Stimulated activated CD4-positive, alpha-beta T cell treated with anti-CD3 and anti-CD28 coated beads, Interleukin-2, amount 100 ng/mL, for 24 hours (primary cell): ENCODE data around the gene TMEM222.
"Not testable (repeated sequence)": the region's sequence is repeated elsewhere in the genome, so short reads cannot be mapped to it uniquely, and the experiment has no call there.

ENCODE experiments used
- DNase-seq, 2 donors: peaks; one replicate each; pipeline ENCODE4 v3.0.0-alpha.2; 2020

The TMEM222 gene

GRCh38 chr1:27321813-27322568 lies at the start of gene TMEM222:
TSS of gene TMEM222 (plus strand) at chr1:27322163. CDS start at chr1:27322198, 35 bp downstream.
- DNase-seq = peak; percentile 97 to 98

DNA sequence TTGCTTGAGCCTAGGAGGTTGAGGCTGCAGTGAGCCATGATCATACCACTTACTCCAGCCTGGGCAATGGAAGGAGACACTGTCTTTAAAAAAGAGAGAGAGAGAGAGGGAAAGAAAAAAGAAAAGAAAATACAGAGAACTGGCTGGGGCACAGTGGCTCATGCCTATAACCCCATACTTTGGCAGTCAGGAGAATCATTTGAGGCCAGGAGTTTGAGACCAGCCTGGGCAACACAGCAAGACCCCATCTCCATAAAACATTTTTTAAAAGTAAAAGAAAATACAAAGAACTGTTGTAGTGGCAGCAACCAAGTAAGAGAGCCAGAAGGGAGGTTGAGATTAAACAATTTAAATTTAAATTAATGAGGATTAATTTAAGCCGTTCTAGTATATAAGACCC lies 47.8 kb upstream of the TMEM222 start:
- DNase-seq = no peak

GRCh38 chr1:27275696-27276095 lies 46.3 kb upstream of the TMEM222 start:
- DNase-seq = no peak

GRCh38 chr1:27284425-27285273 lies 37.3 kb upstream of the TMEM222 start:
- DNase-seq = peak; percentile 92 to 96

DNA sequence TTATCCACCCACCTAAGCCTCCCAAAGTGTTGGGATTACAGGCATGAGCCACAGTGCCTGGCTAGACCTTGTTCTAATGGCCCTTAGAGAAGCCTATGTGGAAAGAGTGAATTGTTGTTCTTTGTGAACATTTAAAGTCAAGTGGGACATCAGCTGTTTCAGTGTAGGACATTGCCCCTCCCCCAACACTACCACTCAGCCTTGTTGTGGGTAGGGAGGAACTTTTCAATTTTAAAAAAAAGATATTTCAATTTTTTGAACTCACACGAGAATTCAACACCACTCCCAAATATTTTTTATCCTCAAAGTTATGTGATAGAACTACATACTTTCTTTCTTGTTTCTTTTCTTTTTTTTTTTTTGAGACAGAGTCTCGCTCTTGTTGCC lies 36.7 kb upstream of the TMEM222 start:
- DNase-seq = no peak

GRCh38 chr1:27285821-27286220 lies 36.1 kb upstream of the TMEM222 start:
- not testable (repeated sequence) for DNase-seq

- DNase-seq = not testable (repeated sequence)
These were observed 32.8 kb upstream of the TMEM222 start for GRCh38 chr1:27289125-27289524.

DNA sequence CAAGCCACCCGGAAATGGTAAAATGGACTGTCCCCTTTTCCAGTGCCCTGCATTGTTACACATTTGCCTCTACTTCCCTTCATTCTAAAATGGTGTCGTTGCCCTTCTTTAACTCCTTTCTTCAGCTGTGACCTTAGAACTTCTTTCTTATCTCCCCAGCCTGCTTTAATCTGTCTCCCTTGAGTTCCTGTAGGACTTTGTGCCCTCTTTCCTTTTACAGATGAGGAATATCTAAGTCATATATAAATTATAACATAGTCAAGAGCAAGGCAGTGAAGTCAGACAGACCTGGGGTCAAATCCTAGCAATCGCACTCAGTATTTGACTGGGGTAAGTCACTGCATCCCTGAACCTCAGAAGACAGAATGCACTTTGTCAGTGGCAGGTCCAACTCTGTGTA lies 31.4 kb upstream of the TMEM222 start:
- no peak for DNase-seq

GRCh38 chr1:27292106-27292505 lies 29.9 kb upstream of the TMEM222 start:
- DNase-seq = no peak

DNA sequence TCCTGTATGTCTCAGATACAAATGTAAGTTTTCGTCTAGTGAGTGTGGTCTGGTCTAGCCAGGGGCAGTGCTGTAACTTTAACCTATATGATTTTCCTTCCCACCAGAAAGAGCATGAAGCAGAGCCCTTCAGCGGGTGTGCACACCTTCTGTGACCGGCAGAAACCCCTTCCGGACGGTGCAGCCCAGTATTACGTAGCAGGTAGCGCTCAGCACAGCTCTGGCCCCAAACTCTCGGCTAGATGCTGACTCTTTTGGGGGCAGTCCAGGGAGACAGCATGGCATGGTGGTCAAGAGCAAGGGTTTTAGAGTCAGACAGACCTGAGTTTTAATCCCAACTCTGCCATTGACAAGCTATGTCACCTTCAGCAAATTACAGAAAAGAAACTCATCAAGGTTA lies 28.0 kb upstream of the TMEM222 start:
- DNase-seq = no peak

GRCh38 chr1:27296773-27297291 lies 25.1 kb upstream of the TMEM222 start:
- peak; percentile 81 to 83 for DNase-seq

DNA sequence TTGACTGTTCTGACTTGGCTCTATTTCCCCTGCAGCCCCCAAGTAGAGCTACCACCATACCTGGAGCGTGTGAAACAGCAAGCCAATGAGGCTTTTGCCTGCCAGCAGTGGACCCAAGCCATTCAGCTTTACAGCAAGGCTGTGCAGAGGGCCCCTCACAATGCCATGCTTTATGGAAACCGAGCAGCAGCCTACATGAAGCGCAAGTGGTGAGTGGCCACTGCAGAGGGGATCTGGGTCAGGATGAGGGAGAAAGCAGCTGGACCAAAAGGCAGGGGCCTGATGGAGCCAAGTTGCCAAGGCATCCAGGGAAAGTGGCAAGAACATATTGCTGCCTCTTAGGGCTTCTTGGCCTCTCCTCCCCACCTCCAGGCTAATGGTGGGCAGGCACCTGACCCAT lies 24.1 kb upstream of the TMEM222 start:
- DNase-seq = no peak

- no peak for DNase-seq
These were observed 23.2 kb upstream of the TMEM222 start for GRCh38 chr1:27298632-27299384.

DNA sequence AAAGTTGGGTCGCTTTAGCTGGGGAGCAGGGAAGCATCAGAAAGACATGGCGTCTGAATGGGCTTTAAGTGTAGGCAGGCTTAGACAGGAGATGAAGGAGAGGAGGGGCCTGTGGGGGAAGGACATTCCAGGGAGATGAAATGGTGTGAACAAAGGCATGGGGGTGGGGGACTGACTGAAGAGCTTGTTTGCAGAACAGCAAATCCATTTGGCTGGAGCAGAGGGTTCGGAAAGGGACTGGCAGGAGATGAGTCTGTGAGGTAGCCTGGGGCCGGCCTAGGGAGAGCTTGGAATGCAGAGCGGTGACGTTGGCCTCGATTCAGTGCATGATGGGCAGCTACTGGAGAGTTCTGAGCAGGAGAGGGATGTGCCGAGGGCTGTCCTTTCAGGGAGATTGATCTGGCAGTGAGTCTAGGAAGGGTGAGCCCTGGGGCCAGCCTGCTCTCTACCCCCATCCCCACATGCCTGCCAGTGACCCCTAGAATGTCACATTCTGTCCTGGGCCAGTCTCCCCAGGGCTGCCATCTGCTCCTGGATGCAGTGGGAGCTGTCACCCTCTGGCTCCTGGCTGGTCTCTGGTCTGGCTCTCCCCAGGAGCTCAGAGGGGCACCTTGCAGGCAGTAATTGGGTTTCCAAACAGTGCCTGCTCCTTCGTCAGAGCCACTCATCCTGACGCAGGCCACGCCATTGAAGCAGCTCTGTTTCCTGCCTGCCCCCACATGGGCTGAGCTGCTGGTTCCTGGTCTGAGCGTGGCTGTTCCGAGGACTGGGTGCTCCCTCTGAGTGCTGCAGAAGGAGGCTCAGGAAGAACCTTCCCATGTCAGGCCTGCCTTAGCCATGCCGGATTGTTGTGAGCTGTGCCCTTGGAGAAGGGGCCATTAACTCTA lies 22.3 kb upstream of the TMEM222 start:
- DNase-seq = no peak

DNA sequence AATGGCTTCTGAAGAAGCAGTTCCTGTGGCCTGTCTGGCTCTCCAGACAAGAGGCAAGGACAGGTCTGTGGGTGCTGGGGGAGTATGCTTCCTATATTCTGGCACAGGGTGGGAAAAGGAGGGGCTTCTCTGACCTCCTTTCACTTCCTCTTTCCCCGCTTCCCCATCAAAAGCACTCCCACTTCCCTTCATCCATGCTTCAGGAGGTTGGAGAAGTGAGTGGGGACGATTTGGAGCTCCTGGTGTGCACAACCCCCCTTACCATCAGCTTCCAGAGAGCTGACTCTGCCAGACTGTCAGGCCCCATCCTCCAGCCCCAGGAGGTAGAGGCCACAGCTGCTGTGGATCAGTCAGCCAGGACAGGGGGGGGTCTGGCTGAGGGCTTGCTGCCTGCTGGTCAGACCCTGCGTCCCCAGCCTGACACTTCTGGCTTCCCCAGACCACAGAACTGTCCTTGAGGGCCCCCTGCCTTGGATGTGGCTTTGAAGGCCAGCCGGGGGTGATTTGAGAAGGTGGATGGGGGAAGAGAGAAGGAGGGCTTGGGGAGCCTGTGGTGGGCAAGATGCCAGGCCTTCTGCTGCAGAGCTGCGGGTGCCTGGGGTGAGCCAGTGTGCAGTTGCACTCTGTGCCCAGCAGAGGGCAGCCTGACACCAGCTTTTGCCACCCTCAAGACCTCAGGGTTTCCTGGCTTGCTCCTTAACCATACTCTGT lies 21.5 kb upstream of the TMEM222 start:
- DNase-seq = peak; percentile 79

- DNase-seq = no peak
These were observed 20.9 kb upstream of the TMEM222 start for GRCh38 chr1:27301052-27301422.

DNA sequence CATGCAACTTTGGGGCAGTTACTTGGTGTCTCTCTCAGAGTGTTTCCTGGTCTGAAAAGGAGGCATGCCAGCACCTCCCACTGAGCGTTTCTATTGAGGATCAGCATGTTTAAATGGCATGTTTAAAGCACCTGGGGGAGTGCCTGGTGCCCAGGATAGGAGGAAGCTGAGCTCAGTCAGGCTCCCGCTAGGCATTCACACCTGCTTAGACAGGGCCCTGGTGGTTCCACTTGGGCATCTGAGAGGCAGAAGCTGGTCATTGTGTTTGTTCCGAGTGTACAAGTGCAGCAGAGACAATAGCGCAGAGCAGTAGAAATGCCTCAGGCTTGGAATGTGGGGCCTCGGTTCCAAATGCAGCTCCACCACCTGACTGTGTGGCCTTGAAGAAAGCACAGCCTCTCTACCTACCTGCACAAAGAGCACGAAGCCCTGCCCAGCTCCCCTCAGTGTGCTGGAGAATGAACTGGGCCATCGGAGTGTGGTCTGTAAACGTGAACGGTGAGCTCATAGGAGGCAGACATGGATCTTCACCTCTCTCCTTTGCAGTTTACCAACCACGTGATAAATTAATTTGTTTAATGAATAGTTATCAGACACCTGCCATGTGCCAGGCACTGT lies 20.3 kb upstream of the TMEM222 start:
- DNase-seq = no peak

DNA sequence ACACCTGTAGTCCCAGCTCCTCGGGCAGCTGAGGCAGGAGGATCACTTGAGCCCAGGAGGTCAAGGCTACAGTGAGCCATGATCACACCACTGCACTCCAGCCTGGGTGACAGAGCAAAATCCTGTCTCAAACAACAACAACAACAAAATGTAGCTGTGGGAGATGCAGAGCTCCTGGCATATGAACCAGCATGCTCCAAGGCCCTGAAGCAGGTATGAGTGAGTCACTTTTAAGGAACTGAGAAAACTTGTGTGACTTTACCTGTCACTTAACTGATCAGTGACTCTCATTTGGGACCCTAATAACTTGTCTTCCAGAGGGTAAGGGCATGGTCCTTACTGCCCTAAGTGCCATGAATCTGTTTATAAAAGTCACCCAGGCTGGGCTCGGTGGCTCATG lies 19.4 kb upstream of the TMEM222 start:
- DNase-seq = no peak

DNA sequence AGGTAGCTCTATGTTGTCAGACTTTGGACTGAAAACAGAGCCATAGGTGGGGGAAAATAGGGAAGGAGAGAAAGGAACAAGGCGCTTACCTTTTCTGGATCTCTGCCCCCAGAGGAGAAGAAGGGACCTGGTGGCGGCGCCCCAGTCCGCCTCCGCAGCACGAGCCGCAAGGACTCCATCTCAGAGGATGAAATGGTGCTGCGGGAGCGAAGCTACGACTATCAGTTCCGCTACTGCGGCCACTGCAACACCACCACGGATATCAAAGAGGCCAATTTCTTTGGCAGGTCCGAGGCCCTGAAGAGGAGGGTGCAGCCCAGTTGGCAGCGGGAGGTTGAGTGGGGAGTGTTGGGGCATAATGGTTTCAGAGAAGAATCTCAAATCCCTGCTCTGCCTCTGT lies 18.5 kb upstream of the TMEM222 start:
- DNase-seq = no peak

- DNase-seq = no peak
These were observed 15.9 kb upstream of the TMEM222 start for GRCh38 chr1:27306071-27306470.
